ENCODE data around the gene SCYGR6.
"Not testable (repeated sequence)": the region's sequence is repeated elsewhere in the genome, so short reads cannot be mapped to it uniquely, and the experiment has no call there.

The SCYGR6 gene
- 0 reads per million in 2 donors for total RNA-seq

GRCh38 chr2:227724394-227725039 is at the start of gene SCYGR6:
Gene SCYGR6 (minus strand): TSS chr2:227724757. CDS start chr2:227724757, 0 bp downstream.
- no peak for DNase-seq

- DNase-seq = no peak
These were observed 49.6 kb upstream of the SCYGR6 start for GRCh38 chr2:227774011-227774624.

GRCh38 chr2:227772932-227773331 is 48.4 kb upstream of the SCYGR6 start:
- DNase-seq = no peak

GRCh38 chr2:227772197-227772661 is 47.7 kb upstream of the SCYGR6 start:
- DNase-seq = no peak

- no peak for DNase-seq
These were observed 43.3 kb upstream of the SCYGR6 start for GRCh38 chr2:227767830-227768229.

- peak; percentile 35 for DNase-seq
These were observed 41.9 kb upstream of the SCYGR6 start for GRCh38 chr2:227766373-227766883.

- no peak for DNase-seq
These were observed 41.3 kb upstream of the SCYGR6 start for GRCh38 chr2:227765788-227766372.

GRCh38 chr2:227761740-227762476 is 37.4 kb upstream of the SCYGR6 start:
- DNase-seq = no peak

- no peak for DNase-seq
These were observed 35.0 kb upstream of the SCYGR6 start for GRCh38 chr2:227759411-227760118.

- not testable (repeated sequence) for DNase-seq
These were observed 31.7 kb upstream of the SCYGR6 start for GRCh38 chr2:227756261-227756660.

GRCh38 chr2:227748079-227748478 is 23.5 kb upstream of the SCYGR6 start:
- no peak for DNase-seq

- no peak for DNase-seq
These were observed 21.0 kb upstream of the SCYGR6 start, which contains the start of gene SCYGR8 for GRCh38 chr2:227745594-227745993. Gene SCYGR8 (plus strand): TSS chr2:227745894. CDS start chr2:227745894, 0 bp downstream.

- not testable (repeated sequence) for DNase-seq
These were observed 16.1 kb upstream of the SCYGR6 start for GRCh38 chr2:227740705-227741104.

- DNase-seq = no peak
These were observed 14.8 kb upstream of the SCYGR6 start for GRCh38 chr2:227739351-227739750.

GRCh38 chr2:227728035-227728434 is 3.5 kb upstream of the SCYGR6 start, which contains the start of gene SCYGR7:
Gene SCYGR7 (plus strand): TSS chr2:227728335. CDS start chr2:227728335, 0 bp downstream.
- no peak for DNase-seq

GRCh38 chr2:227722821-227723220 is 1.7 kb downstream of the SCYGR6 start:
- DNase-seq = not testable (repeated sequence)

GRCh38 chr2:227720680-227721079 is 3.9 kb downstream of the SCYGR6 start:
- no peak for DNase-seq

GRCh38 chr2:227719641-227720040 is 4.9 kb downstream of the SCYGR6 start:
- no peak for DNase-seq

- DNase-seq = no peak
These were observed 6.6 kb downstream of the SCYGR6 start, which contains the start of gene SLC19A3 for GRCh38 chr2:227717687-227718567. Gene SLC19A3 (minus strand): TSS chr2:227718028. CDS start chr2:227702318, 15,710 bp downstream.

- DNase-seq = no peak
These were observed 8.1 kb downstream of the SCYGR6 start for GRCh38 chr2:227716501-227716900.

GRCh38 chr2:227713291-227713690 is 11.3 kb downstream of the SCYGR6 start:
- no peak for DNase-seq

Data from T-helper 9 cell (primary cell).